T-cell (primary cell): ENCODE data around the gene TNPO3. TPM values are rescaled to one million over a fixed set of nuclear protein-coding genes. Genes with fewer than 3 reads are reported as not detected.

ENCODE experiments used
- ATAC-seq, 4 experiments: fragments of 200-7000 bp in 3 of 4; fragments of 150-1000 bp in 1 of 4; cut with Tn5 transposase; replicated peaks in 1 of 4; 1 replicate in 3 of 4; 2 replicates in 1 of 4; pipeline ENCODE4 v1.10.0; 2021; ENCODE audit warnings: moderate library complexity in 3 of 4, mild to moderate bottlenecking in 2 of 4, moderate number of reproducible peaks in 1 of 4
- CTCF ChIA-PET, 2 donors: fragments of 300-600 bp; sonication (Branson Sonifier 250); formaldehyde crosslinking; loops; one replicate each; lab custom pipeline; 2022; ENCODE audit warnings: antibody characterized with exemption in 2 of 2; lab: Charles Lee
- POLR2A ChIA-PET, 2 donors: fragments of 300-600 bp; sonication (Branson Sonifier 250); formaldehyde crosslinking; loops; one replicate each; lab custom pipeline; 2022; ENCODE audit warnings: antibody characterized with exemption in 2 of 2; lab: Charles Lee
- DNase-seq, 35 experiments: peaks; one replicate each; pipeline versions ENCODE4 v3.0.0 to v3.0.0-alpha.2; 2013 to 2023
- H3K27ac ChIP-seq: one replicate; pipeline ENCODE4 v1.5.1; 2013; ENCODE audit warnings: low read length
- H3K27me3 ChIP-seq, 2 experiments: replicated peaks in 1 of 2; 1 replicate in 1 of 2; 2 replicates in 1 of 2; pipeline versions ENCODE4 v1.6.1 to v1.7.0; 2013; ENCODE audit warnings: low read length in 1 of 2, mixed read lengths in 1 of 2; ENCODE audit not compliant: control insufficient read depth in 2 of 2, insufficient read depth in 2 of 2; ENCODE audit errors: extremely low read depth in 1 of 2
- H3K36me3 ChIP-seq, 2 donors: 1 replicate in 1 of 2; 2 replicates in 1 of 2; pipeline versions ENCODE4 v1.6.1 to v1.7.0; 2013; ENCODE audit warnings: low read length in 1 of 2; ENCODE audit not compliant: control insufficient read depth in 2 of 2, insufficient read depth in 1 of 2; ENCODE audit errors: extremely low read depth in 1 of 2
- H3K4me1 ChIP-seq, 2 experiments: 1 replicate in 1 of 2; 2 replicates in 1 of 2; pipeline versions ENCODE4 v1.6.1 to v1.7.0; 2013; ENCODE audit warnings: low read length in 2 of 2, mixed read lengths in 1 of 2; ENCODE audit not compliant: insufficient read depth in 2 of 2, control insufficient read depth in 1 of 2; ENCODE audit errors: extremely low read depth in 1 of 2
- H3K4me3 ChIP-seq, 2 donors: 1 replicate in 1 of 2; 2 replicates in 1 of 2; pipeline versions ENCODE4 v1.5.1 to v1.7.0; 2013; ENCODE audit warnings: mild to moderate bottlenecking in 2 of 2, low read length in 1 of 2, moderate library complexity in 1 of 2; ENCODE audit not compliant: control insufficient read depth in 1 of 2; ENCODE audit errors: extremely low read depth in 1 of 2
- H3K9me3 ChIP-seq: 2 replicates; pipeline ENCODE4 v1.7.0; 2013
- H3K27ac Mint-ChIP-seq, 2 donors: one replicate each; pipeline ENCODE4 v1.8.0; 2020 to 2021; ENCODE audit warnings: mild to moderate bottlenecking in 2 of 2, mixed read lengths in 2 of 2
- H3K27me3 Mint-ChIP-seq, 2 donors: one replicate each; pipeline ENCODE4 v1.8.0; 2021 to 2022; ENCODE audit warnings: mixed read lengths in 2 of 2
- H3K36me3 Mint-ChIP-seq: one replicate; pipeline ENCODE4 v1.8.0; 2021; ENCODE audit warnings: mixed read lengths
- H3K4me1 Mint-ChIP-seq, 3 donors: one replicate each; pipeline ENCODE4 v1.8.0; 2020 to 2022; ENCODE audit warnings: mixed read lengths in 3 of 3, mild to moderate bottlenecking in 1 of 3
- H3K4me3 Mint-ChIP-seq, 3 donors: one replicate each; pipeline ENCODE4 v1.8.0; 2020 to 2022; ENCODE audit warnings: mild to moderate bottlenecking in 3 of 3, mixed read lengths in 3 of 3, moderate library complexity in 3 of 3
- H3K9me3 Mint-ChIP-seq, 3 donors: one replicate each; pipeline ENCODE4 v1.8.0; 2020 to 2022; ENCODE audit warnings: mixed read lengths in 3 of 3
- WGBS: methylation state at CpG from one replicate; pipeline ENCODE4 v1.1.5; 2013; ENCODE audit warnings: missing lambda C conversion rate; ENCODE audit not compliant: insufficient coverage; 5-methylcytosine and 5-hydroxymethylcytosine counted together
- total RNA-seq, 35 experiments: library from RNA in 6 of 35; stranded (reverse) in 6 of 35; fragments of 120-200 nt in 1 of 35; gene quantifications; one replicate each; pipeline versions ENCODE4 v1.2.1 to v1.2.4 and lab custom pipeline; 2013 to 2026

Gene TNPO3
- total RNA-seq, 5 donors from 2014 or later (not counting 1 experiment from before 2014, with no cell fraction given): 26.5 to 39.9 (median 35.9) TPM

- Mint-ChIP-seq H3K27ac (no peak overlapping the region), H3K4me3 (no peak overlapping the region), H3K27me3 (peaks cover 11 to 23% of the 10 kb centered on the region in 2 donors), H3K36me3 (no peaks in the 10 kb centered on the region), H3K9me3 (no peaks in the 10 kb centered on the region), H3K4me1 (no peaks in the 10 kb centered on the region)
- H3K9me3 ChIP-seq: no peaks in the 10 kb centered on the region
- no peak for DNase-seq
- no peaks in the 10 kb centered on the region for H3K4me1 ChIP-seq
- WGBS: no CpG with 5 or more reads among the region's 1 CpG
- H3K27ac ChIP-seq: no peak overlapping the region
- ATAC-seq: no peak
- no peak overlapping the region for H3K4me3 ChIP-seq
- ChIA-PET CTCF (no interaction called here), POLR2A (no interaction called here)
- no peaks in the 10 kb centered on the region for H3K36me3 ChIP-seq
- peaks cover 0 to 22% of the 10 kb centered on the region in 2 experiments for H3K27me3 ChIP-seq
These were observed 19.5 kb upstream of the TNPO3 start for GRCh38 chr7:129074361-129074871.

- Mint-ChIP-seq H3K9me3 (no peaks in the 10 kb centered on the region), H3K27me3 (peaks cover 13 to 24% of the 10 kb centered on the region in 2 donors), H3K27ac (no peak overlapping the region), H3K4me1 (no peaks in the 10 kb centered on the region), H3K4me3 (no peak overlapping the region), H3K36me3 (no peaks in the 10 kb centered on the region)
- H3K27ac ChIP-seq: no peak overlapping the region
- H3K4me3 ChIP-seq: no peak overlapping the region
- POLR2A ChIA-PET: no interaction called here
- no peaks in the 10 kb centered on the region for H3K4me1 ChIP-seq
- peaks cover 0 to 20% of the 10 kb centered on the region in 2 experiments for H3K27me3 ChIP-seq
- 94% methylated on average over 2 of the region's 4 CpGs for WGBS
- DNase-seq (no peak), ATAC-seq (no peak)
- H3K36me3 ChIP-seq: no peaks in the 10 kb centered on the region
- no peaks in the 10 kb centered on the region for H3K9me3 ChIP-seq
- CTCF ChIA-PET: no interaction called here
These were observed 18.8 kb upstream of the TNPO3 start for GRCh38 chr7:129073738-129074137.

GRCh38 chr7:129073204-129073603, 18.3 kb upstream of the TNPO3 start:
- ChIA-PET CTCF (no interaction called here), POLR2A (no interaction called here)
- Mint-ChIP-seq H3K4me3 (no peak overlapping the region), H3K36me3 (no peaks in the 10 kb centered on the region), H3K9me3 (no peaks in the 10 kb centered on the region), H3K4me1 (no peaks in the 10 kb centered on the region), H3K27me3 (peaks cover 10 to 23% of the 10 kb centered on the region in 2 donors), H3K27ac (no peak overlapping the region)
- no peak overlapping the region for H3K27ac ChIP-seq
- ATAC-seq (no peak), DNase-seq (no peak)
- no peak overlapping the region for H3K4me3 ChIP-seq
- no peaks in the 10 kb centered on the region for H3K36me3 ChIP-seq
- no peaks in the 10 kb centered on the region for H3K4me1 ChIP-seq
- H3K9me3 ChIP-seq: no peaks in the 10 kb centered on the region
- peaks cover 0 to 23% of the 10 kb centered on the region in 2 experiments for H3K27me3 ChIP-seq
- WGBS: no CpG with 5 or more reads among the region's 1 CpG

- 87% methylated on average over 4 of the region's 9 CpGs for WGBS
- POLR2A ChIA-PET: no interaction called here
- ATAC-seq (no peak), DNase-seq (peak in 1 of 35 experiments; percentile 6)
- H3K4me3 ChIP-seq: no peak overlapping the region
- Mint-ChIP-seq H3K4me3 (no peak overlapping the region), H3K4me1 (no peaks in the 10 kb centered on the region), H3K36me3 (no peaks in the 10 kb centered on the region), H3K9me3 (no peaks in the 10 kb centered on the region), H3K27me3 (peaks cover 12 to 23% of the 10 kb centered on the region in 2 donors), H3K27ac (no peak overlapping the region)
- no peaks in the 10 kb centered on the region for H3K9me3 ChIP-seq
- CTCF ChIA-PET: no interaction called here
- no peak overlapping the region for H3K27ac ChIP-seq
- H3K27me3 ChIP-seq: peaks cover 0 to 26% of the 10 kb centered on the region in 2 experiments
- no peaks in the 10 kb centered on the region for H3K4me1 ChIP-seq
- H3K36me3 ChIP-seq: no peaks in the 10 kb centered on the region
These were observed 17.6 kb upstream of the TNPO3 start for GRCh38 chr7:129072479-129073011.

GRCh38 chr7:129069021-129069420, 14.1 kb upstream of the TNPO3 start:
- H3K4me1 Mint-ChIP-seq: no peaks in the 10 kb centered on the region
- 27% methylated on average over 3 of the region's 5 CpGs for WGBS
- H3K9me3 Mint-ChIP-seq: no peaks in the 10 kb centered on the region
- DNase-seq: no peak
- H3K36me3 Mint-ChIP-seq: no peaks in the 10 kb centered on the region
- H3K36me3 ChIP-seq: no peaks in the 10 kb centered on the region
- ChIA-PET CTCF (no interaction called here), POLR2A (no interaction called here)
- no peaks in the 10 kb centered on the region for H3K4me1 ChIP-seq
- H3K27ac Mint-ChIP-seq: no peak overlapping the region
- H3K27me3 Mint-ChIP-seq: peaks cover 15 to 20% of the 10 kb centered on the region in 2 donors
- no peaks in the 10 kb centered on the region for H3K9me3 ChIP-seq
- no peak overlapping the region for H3K4me3 Mint-ChIP-seq
- ATAC-seq: no peak
- H3K27ac ChIP-seq: no peak overlapping the region
- peaks cover 0 to 23% of the 10 kb centered on the region in 2 experiments for H3K27me3 ChIP-seq
- no peak overlapping the region for H3K4me3 ChIP-seq

GRCh38 chr7:129067943-129068548, 13.1 kb upstream of the TNPO3 start:
- 85% methylated on average over 2 of the region's 5 CpGs for WGBS
- Histone ChIP-seq H3K4me1 (no peaks in the 10 kb centered on the region), H3K27me3 (peaks cover 0 to 22% of the 10 kb centered on the region in 2 experiments), H3K4me3 (no peak overlapping the region), H3K9me3 (no peaks in the 10 kb centered on the region), H3K27ac (no peak overlapping the region), H3K36me3 (no peaks in the 10 kb centered on the region)
- no peak for ATAC-seq
- H3K4me3 Mint-ChIP-seq: no peak overlapping the region
- no peaks in the 10 kb centered on the region for H3K9me3 Mint-ChIP-seq
- H3K27ac Mint-ChIP-seq: no peak overlapping the region
- no peaks in the 10 kb centered on the region for H3K36me3 Mint-ChIP-seq
- no peaks in the 10 kb centered on the region for H3K4me1 Mint-ChIP-seq
- ChIA-PET CTCF (interaction anchor here in 1 of 2 donors (0.6 kb wide), 1 partner anchor 18 kb away, joined by 3 read pairs; no protein-coding TSS in a partner anchor), POLR2A (no interaction called here)
- no peak for DNase-seq
- peaks cover 15 to 16% of the 10 kb centered on the region in 2 donors for H3K27me3 Mint-ChIP-seq
